NCI-H2081 treated with DMSO at 0.1 percent for 48 hours (cell line): ENCODE results near the gene PTPRZ1.

Source experiments
- DNase-seq: peaks from one replicate; lab custom pipeline; 2025; lab: John Stamatoyannopoulos, UW

PTPRZ1 gene

GRCh38 chr7:121891731-121892130, 18.8 kb downstream of the PTPRZ1 start:
- no peak for DNase-seq

- no peak for DNase-seq
Observed at GRCh38 chr7:121901026-121901425, 28.1 kb downstream of the PTPRZ1 start.

- DNase-seq: no peak
Observed at GRCh38 chr7:121904120-121904519, 31.2 kb downstream of the PTPRZ1 start.

GRCh38 chr7:121908042-121908441, 35.1 kb downstream of the PTPRZ1 start:
- DNase-seq: no peak

GRCh38 chr7:121909716-121910345, 36.9 kb downstream of the PTPRZ1 start:
- DNase-seq: no peak

GRCh38 chr7:121913947-121914675, 41.1 kb downstream of the PTPRZ1 start:
- DNase-seq: no peak

GRCh38 chr7:121914676-121915279, 41.8 kb downstream of the PTPRZ1 start:
- DNase-seq: no peak

GRCh38 chr7:121916211-121916610, 43.2 kb downstream of the PTPRZ1 start:
- DNase-seq: no peak

- DNase-seq: no peak
Observed at GRCh38 chr7:121919986-121920385, 47.0 kb downstream of the PTPRZ1 start.

- no peak for DNase-seq
Observed at GRCh38 chr7:121924269-121925186, 51.6 kb downstream of the PTPRZ1 start.

GRCh38 chr7:121931149-121931902, 58.4 kb downstream of the PTPRZ1 start:
- no peak for DNase-seq

GRCh38 chr7:121932768-121933167, 59.8 kb downstream of the PTPRZ1 start:
- DNase-seq: no peak

GRCh38 chr7:121936951-121937623, 64.1 kb downstream of the PTPRZ1 start:
- no peak for DNase-seq

GRCh38 chr7:121938429-121938996, 65.6 kb downstream of the PTPRZ1 start:
- DNase-seq: no peak

- DNase-seq: peak; percentile 88
Observed at GRCh38 chr7:121940918-121941317, 68.0 kb downstream of the PTPRZ1 start.

- DNase-seq: no peak
Observed at GRCh38 chr7:121941830-121942229, 68.9 kb downstream of the PTPRZ1 start.

- DNase-seq: no peak
Observed at GRCh38 chr7:121945066-121945465, 72.1 kb downstream of the PTPRZ1 start.

- DNase-seq: no peak
Observed at GRCh38 chr7:121945480-121946236, 72.7 kb downstream of the PTPRZ1 start.

GRCh38 chr7:121953164-121953563, 80.2 kb downstream of the PTPRZ1 start:
- no peak for DNase-seq

- DNase-seq: no peak
Observed at GRCh38 chr7:121953601-121954000, 80.6 kb downstream of the PTPRZ1 start.
